Upper lobe of left lung (tissue), 4 donors: ENCODE measurements around the gene KCNMA1.

ENCODE experiments used
- CTCF ChIP-seq, 6 experiments: fragments of 450-650 bp in 4 of 6; fragments of 200-600 bp in 2 of 6; sonication (generic) in 2 of 6; IDR thresholded peaks; one replicate each; pipeline ENCODE4 v1.5.1; 2016 to 2019; ENCODE audit warnings: antibody characterized with exemption in 6 of 6
- EP300 ChIP-seq, 4 donors: sonication (generic); formaldehyde crosslinking; IDR thresholded peaks; one replicate each; pipeline ENCODE4 v1.5.1; 2017; ENCODE audit warnings: antibody characterized with exemption in 4 of 4, control low read depth in 2 of 4
- POLR2A ChIP-seq, 4 donors: fragments of 450-650 bp; IDR thresholded peaks; one replicate each; pipeline ENCODE4 v1.5.1; 2016 to 2017; ENCODE audit warnings: antibody characterized with exemption in 4 of 4, mild to moderate bottlenecking in 2 of 4
- POLR2AphosphoS5 ChIP-seq, 2 donors: sonication (generic); formaldehyde crosslinking; IDR thresholded peaks; one replicate each; pipeline ENCODE4 v1.5.1; 2017; ENCODE audit warnings: antibody characterized with exemption in 2 of 2

GRCh38 chr10:77644557-77645243, 7.1 kb upstream of the KCNMA1 start:
- TF ChIP-seq POLR2AphosphoS5 (IDR thresholded peaks at IDR 0.05), result no peak
- no peak for TF ChIP-seq POLR2A (IDR thresholded peaks at IDR 0.05)
- no peak for TF ChIP-seq EP300 (IDR thresholded peaks at IDR 0.05)
- no peak for TF ChIP-seq CTCF (IDR thresholded peaks at IDR 0.05)
